HG03175 (cell line): ENCODE data around the gene ACSS3.
"Not testable (repeated sequence)": the region's sequence is repeated elsewhere in the genome, so short reads cannot be mapped to it uniquely, and the experiment has no call there.

Experiments
- ATAC-seq: cut with Tn5 transposase; IDR thresholded peaks from one replicate; pipeline ENCODE4 v1.9.1; 2021; ENCODE audit warnings: mild to moderate bottlenecking, moderate library complexity; ENCODE audit not compliant: unreplicated experiment

The ACSS3 gene

DNA sequence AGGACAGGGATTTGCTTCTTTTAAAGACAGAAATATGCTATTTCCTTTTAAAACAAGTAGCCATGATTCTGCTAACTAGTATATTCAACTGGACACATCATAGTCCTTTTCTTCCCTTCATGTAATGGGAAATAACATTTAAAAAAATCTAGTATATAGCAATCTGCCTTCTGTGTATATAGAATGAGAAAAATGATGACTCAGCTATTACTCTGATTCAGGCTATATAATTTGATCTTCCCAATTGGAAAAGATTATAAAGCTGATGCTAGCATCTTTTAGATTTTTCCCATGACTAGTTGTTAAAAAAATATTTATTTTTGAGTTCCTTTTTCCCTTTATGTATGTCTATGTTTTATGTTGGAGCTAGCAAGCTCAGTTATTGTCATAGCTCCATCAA is 86.9 kb downstream of the ACSS3 start:
- no peak for ATAC-seq

DNA sequence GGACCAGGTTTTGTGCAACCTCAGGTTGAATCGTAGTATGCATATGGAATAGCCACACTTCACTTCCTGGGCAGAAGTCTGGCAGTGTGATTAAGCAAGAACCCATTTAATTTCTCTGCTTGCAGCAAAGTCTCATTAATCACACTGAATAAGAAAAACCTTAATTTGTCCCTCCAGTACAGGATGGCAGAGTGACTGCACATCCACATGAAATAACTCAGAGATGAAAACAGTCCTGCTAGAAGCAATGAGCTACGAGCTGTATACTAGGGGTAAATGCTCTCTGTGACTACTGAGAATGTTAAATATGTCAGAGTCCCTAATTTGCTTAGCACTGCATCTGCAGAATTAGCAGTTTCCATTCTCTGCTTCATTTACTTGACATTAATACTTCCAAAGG is 88.9 kb downstream of the ACSS3 start:
- ATAC-seq = no peak

DNA sequence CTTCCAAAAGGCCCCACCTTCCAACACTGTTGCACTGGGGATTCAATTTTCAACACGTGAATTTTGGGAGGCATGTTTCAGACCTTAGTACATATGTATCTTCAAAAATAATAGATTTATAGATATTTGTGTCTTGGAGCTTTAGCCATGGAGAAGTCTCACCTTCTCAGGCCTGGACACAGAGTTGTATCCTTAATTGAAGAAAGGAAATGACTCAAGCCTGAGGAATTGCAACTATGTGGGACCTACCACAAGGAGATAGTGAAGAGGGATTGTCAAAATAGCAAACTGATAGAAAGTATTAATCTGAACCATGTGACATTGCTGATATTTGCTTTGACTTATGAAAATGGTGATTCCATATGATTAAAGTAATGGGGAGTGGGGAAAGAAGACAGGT is 89.8 kb downstream of the ACSS3 start:
- ATAC-seq = no peak

DNA sequence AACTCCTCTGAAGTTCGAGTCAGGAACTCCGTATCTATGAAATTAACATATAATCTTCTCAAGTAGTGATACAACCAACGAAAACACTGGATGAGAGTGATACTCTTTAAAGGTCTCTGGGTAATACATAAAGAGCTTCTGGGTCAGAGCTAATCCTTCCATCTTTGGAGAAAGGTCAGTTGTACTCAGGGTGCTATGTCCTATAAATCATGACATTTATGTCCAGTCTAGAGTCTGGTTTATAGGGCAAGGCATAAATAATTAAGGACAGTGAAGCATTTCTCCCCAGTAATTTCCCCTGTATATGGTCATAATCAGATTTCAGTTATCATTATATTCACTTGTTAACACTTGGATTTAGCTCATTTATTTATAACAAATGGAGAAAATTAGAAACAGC is 90.6 kb downstream of the ACSS3 start:
- no peak for ATAC-seq

DNA sequence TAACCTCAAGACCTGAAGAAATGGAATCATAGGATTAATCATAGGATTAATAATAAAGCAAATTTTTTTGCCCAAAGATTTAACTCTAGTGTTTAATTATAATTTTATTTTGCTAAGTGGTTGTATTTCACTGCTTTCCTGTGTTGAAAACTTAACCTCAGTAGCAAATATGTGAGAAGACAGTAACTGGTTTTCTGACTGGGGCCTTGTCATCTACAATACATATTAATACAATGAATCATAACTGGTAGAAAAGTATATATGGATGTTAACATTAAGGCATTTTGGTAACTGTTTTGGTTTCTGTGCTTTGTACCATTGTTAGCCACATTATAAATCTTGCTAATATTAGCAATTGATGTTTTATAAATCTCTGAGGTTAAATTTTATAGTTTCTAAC is 92.2 kb downstream of the ACSS3 start:
- ATAC-seq = no peak

- no peak for ATAC-seq
Measured at GRCh38 chr12:81172851-81173250, 95.0 kb downstream of the ACSS3 start.

- no peak for ATAC-seq
Measured at GRCh38 chr12:81174664-81175063, 96.8 kb downstream of the ACSS3 start.

DNA sequence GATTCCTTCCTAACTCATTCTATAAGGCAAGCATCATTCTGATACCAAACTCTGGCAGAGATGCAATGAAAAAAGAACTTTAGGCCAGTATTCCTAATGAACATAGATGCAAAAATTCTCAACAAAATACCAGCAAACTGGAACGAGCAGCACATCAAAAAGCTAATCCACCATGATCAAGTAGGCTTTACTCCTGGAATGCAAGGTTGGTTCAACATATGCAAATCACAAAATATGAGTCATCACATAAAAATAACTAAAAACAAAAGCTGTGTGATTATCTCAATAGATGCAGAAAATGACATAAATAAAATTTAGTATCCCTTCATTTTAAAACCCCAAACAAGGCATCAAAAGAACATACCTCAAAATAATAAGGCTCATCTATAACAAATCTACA is 98.9 kb downstream of the ACSS3 start:
- no peak for ATAC-seq

- ATAC-seq = no peak
Measured at GRCh38 chr12:81181691-81182090, 103.8 kb downstream of the ACSS3 start.

GRCh38 chr12:81187686-81188085 is 109.8 kb downstream of the ACSS3 start:
- ATAC-seq = no peak

DNA sequence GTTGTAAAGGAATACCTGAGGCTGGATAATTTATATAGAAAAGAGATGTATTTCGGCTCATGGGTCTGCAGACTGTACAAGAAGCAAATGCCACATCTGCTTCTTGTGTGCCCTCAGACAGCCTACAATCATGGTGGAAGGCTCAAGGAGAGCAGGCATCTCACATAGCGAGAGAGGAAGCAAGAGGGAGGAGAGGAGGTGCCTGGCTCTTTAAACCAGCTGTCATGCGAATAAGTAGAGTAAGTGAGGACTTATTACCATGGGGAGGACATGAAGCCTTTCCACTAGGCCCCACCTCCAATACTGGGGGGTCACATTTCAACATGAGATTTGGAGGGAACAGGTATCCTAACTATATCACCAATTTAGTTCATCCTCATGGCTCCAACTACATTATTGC is 118.7 kb downstream of the ACSS3 start:
- no peak for ATAC-seq

DNA sequence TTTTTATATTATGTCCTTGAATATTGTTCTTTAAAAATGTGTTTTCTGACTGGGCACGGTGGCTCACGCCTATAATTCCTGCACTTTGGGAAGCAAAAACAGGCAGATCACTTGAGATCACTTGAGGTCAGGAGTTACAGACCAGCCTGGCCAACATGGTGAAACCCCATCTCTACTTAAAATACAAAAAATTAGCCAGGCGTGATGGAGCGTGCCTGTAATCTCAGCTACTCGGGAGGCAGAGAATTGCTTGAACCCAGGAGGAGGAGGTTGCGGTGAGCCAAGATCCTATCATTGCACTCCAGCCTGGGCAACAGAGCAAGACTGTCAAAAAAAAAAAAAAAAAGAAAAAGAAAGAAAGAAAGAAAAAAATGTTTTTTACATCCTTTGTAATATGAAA is 122.7 kb downstream of the ACSS3 start:
- not testable (repeated sequence) for ATAC-seq

DNA sequence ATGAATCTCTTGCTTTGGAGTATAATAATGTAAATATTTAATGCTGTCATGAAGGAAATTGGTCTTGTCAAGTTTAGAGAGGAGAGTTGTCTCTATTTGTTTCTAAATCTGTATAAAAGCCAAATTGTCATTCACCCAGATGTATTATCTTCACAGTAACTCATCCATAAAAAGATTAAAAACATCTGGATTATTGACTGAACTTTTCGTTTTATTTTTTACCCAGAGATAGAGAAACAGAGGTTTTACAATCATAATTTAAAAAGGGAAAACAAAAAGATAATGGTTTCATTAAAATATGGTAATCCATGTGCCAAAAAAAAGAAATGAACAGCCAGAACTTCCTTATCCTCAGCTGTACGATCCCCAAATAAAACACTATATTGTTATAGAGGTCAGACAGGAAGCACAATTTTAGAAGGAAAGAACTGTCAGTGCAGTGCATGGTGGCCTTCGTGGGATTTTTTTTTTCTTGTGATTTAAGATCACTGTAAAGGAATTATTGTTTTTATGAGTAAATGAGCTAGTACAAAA is 125.9 kb downstream of the ACSS3 start:
- ATAC-seq = no peak

DNA sequence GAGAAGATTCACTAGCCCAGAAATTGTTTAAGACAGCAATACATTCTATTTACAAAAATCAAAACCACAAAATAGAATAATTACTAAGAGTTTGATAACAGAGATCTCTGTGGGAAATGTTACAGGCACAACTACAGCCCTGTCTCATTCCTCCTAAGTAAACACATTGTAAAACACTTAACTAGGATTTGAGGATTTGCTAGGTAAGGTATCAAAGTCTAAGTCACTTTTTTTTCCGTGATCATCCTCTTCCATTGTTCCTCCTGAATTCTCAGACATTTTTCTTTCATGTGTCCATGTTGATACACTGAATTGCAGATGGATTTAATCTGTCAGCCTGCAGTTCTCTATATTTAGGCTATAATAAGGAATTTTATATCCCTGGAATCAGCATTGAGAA is 127.5 kb downstream of the ACSS3 start:
- no peak for ATAC-seq

DNA sequence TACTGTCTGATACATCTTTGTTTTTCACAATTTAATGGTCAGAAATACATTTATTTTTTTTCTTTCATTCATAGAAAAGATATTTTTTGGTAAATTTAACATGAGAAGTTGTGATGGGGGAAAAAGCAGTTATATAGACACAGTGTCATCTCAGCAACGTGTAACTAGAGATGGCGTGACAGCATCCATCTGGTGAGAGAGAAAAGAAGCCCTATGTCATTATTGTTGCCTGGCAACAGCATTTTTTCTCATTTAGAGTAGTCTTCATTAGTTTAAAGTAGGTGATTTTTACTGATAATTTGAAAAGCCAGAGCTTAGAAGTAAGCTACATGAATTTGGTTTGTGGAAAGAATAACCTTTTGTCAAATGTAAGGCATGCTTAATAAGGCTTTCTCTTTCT is 128.6 kb downstream of the ACSS3 start:
- no peak for ATAC-seq

GRCh38 chr12:81207173-81207572 is 129.3 kb downstream of the ACSS3 start:
- no peak for ATAC-seq

- no peak for ATAC-seq
Measured at GRCh38 chr12:81207664-81208063, 129.8 kb downstream of the ACSS3 start.

DNA sequence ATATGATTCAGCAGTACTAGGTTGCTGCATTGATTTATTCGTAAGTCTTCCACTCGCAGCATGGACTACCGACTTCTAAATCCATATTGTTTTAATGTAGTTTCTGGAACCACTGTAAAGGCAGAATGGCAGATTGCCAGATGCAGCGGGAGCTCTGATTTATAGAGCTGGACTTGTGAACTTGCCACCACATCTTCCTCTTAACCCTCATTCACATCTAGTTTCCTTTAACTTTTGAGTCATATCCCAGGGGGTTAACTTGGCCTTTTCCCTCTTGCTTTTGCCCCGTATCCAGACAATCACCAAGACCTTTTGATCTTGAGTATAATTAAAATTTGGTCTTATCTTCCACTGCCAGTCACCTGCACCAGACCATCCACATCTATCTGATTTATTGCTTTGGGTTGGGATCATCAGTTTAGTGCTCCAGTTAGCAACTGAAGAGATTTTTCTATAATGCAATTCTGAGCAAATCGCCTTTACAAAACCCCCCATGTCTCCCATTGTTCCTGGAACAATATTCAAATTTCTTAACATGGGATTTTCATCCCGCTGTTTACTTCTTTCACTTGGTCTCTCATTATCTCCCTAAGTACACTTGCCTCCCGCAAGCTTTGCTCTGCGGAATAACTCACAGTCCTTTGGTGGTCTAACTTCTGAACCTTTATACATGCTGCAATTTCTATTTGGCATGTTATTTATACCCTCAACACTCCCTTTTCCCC is 130.5 kb downstream of the ACSS3 start:
- ATAC-seq = no peak

- no peak for ATAC-seq
Measured at GRCh38 chr12:81209012-81209411, 131.1 kb downstream of the ACSS3 start.

GRCh38 chr12:81209772-81210225 is 131.9 kb downstream of the ACSS3 start:
- ATAC-seq = not testable (repeated sequence)

DNA sequence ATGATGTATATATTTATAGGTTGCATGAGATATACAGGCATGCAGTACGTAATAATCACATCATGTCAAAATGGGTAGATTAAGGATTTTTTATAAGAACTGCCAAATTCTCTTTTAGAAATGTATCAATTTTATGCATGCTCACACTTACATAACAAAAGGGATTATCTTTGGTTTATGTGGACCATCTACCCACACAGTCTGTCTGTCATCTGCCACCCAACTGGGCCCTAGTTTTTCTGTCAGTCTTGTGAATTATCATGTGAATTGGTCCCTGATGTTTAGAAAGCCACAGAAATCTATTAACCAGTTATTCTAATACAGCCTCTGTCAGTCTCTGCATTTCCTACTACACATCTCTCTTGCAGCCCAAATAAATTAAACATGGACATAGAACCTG is 133.4 kb downstream of the ACSS3 start:
- no peak for ATAC-seq

- no peak for ATAC-seq
Measured at GRCh38 chr12:81212996-81213696, 135.3 kb downstream of the ACSS3 start.
